Measurements from ENCODE around the gene MRRF.
"Not testable (repeated sequence)": the region's sequence is repeated elsewhere in the genome, so short reads cannot be mapped to it uniquely, and the experiment has no call there.

MRRF gene

DNA sequence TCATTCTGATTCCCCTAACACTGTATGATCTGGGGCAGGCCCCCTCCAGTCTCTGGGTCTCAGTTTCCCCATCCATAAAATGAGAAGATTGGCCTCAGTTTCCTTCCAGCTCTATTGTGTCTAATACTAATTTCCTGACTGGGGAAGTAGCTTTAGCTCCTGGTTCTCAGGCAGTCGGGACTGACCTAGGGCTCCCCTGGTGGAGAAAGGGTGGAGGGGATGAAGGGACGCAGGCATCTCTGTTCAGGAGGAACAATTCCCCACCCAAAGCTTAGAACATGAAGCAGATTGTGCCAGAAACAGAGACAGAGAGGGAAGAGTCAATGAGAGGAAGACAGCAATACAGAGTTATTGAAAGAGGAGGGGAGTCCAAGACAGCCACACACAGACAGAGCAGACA lies 91.9 kb downstream of the MRRF start:
- no peak overlapping the region for H3K9ac ChIP-seq (ENCODE audit: low read depth, low read length)
- no peaks in the 10 kb centered on the region for H3K36me3 ChIP-seq (ENCODE audit: insufficient read depth, low read length)

DNA sequence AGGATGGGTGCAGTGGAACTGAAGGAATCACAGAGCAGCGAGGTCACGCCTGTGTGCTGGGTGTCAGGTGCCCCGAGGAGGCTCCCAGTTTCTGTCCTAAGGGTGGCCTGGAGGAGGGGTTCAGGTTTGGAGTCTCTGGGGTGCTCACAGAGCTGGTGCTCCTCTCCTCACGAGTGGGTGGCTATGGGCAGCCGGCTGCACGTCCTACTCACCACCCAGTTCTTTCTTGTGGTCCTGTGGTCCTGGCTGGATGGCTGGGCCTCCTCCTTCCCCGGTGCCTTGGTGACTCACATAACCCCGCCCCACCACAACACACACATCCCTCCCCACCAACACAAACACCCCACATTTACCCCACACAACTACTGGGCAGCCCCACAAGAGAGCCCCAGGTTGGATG lies 96.2 kb downstream of the MRRF start:
- H3K4me1 ChIP-seq (ENCODE audit: insufficient read depth, low read length): no peaks in the 10 kb centered on the region
- H3K9me3 ChIP-seq (ENCODE audit: control insufficient read depth, insufficient read depth, low read length): no peaks in the 10 kb centered on the region
- H3K36me3 ChIP-seq (ENCODE audit: insufficient read depth, low read length): no peaks in the 10 kb centered on the region
- no peak overlapping the region for H3K9ac ChIP-seq (ENCODE audit: low read depth, low read length)

More for the DNA sequence above, 91.9 kb downstream of the MRRF start:
- H3K9me3 ChIP-seq (ENCODE audit: control insufficient read depth, insufficient read depth, low read length): no peaks in the 10 kb centered on the region
- no peaks in the 10 kb centered on the region for H3K4me1 ChIP-seq (ENCODE audit: insufficient read depth, low read length)

DNA sequence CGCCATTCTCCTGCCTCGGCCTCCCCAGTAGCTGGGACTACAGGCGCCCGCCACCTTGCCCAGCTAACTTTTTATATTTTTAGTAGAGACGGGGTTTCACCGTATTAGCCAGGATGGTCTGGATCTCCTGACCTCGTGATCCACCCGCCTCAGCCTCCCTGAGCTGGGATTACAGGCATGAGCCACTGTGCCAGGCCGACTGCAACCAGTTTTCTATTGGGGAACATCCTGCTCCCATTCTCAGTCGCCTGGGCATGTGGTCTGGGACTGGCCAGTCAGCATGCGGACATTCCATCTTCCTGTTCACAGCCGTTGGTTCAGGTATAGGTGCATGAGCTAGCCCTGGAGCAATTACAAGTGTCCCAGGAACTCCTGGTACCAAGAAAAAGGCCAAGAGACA lies 98.4 kb downstream of the MRRF start:
- not testable (repeated sequence) for H3K9me3 ChIP-seq (ENCODE audit: control insufficient read depth, insufficient read depth, low read length); H3K9ac ChIP-seq (ENCODE audit: low read depth, low read length); H3K36me3 ChIP-seq (ENCODE audit: insufficient read depth, low read length); H3K4me1 ChIP-seq (ENCODE audit: insufficient read depth, low read length)

DNA sequence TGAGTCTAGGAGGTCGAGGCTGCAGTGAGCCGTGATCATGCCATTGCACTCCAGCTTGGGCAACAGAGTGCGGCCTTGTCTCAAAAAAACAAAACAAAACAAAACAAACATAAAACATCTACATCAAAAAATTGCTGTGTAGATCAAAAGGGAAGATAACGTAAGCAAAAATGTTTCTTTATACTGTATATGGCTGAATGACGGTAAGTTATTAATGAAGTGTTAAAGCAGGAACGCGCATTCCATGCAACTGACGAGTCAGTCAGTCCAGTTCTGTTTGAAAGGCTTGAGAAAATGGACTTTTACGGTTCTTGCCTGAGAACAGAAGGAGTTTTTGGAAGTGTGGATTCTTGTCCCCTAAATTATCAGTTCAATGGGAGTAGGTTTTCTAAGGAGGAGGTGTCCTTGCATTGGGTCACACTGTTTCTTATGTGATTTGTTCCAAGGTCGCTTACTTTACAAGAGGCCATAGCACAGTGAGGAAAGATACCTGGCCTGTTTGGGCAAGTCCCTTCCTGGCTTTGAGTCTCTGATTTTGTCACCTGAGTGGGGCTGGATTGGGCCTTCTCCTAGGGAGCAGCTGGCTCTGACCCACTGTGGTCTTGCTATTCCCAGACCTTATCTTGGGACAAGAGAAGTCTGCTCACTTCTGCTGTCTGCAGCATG lies 99.6 kb downstream of the MRRF start:
- Histone ChIP-seq H3K4me1 (ENCODE audit: insufficient read depth, low read length) (no peaks in the 10 kb centered on the region), H3K9me3 (ENCODE audit: control insufficient read depth, insufficient read depth, low read length) (no peaks in the 10 kb centered on the region), H3K36me3 (ENCODE audit: insufficient read depth, low read length) (no peaks in the 10 kb centered on the region), H3K9ac (ENCODE audit: low read depth, low read length) (no peak overlapping the region)

DNA sequence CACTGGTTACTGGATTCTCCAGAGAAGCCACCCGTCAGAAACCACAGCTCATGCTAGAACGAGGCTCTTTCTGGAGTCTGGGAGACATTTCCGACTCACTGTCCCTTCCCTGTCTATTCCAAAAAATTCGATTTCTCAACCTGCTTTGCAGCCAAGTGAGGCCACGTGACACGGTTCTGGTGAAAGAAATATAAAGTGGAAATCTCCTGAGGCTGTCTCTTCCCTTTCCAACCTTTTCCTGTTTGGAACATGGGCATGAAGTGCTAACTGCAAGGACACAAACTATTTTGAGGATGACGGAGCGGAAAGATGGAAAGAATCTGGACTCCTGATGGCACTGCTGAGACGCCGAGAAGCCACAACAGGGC lies 100.1 kb downstream of the MRRF start:
- no peaks in the 10 kb centered on the region for H3K36me3 ChIP-seq (ENCODE audit: insufficient read depth, low read length)
- no peaks in the 10 kb centered on the region for H3K4me1 ChIP-seq (ENCODE audit: insufficient read depth, low read length)
- no peak overlapping the region for H3K9ac ChIP-seq (ENCODE audit: low read depth, low read length)
- no peaks in the 10 kb centered on the region for H3K9me3 ChIP-seq (ENCODE audit: control insufficient read depth, insufficient read depth, low read length)

DNA sequence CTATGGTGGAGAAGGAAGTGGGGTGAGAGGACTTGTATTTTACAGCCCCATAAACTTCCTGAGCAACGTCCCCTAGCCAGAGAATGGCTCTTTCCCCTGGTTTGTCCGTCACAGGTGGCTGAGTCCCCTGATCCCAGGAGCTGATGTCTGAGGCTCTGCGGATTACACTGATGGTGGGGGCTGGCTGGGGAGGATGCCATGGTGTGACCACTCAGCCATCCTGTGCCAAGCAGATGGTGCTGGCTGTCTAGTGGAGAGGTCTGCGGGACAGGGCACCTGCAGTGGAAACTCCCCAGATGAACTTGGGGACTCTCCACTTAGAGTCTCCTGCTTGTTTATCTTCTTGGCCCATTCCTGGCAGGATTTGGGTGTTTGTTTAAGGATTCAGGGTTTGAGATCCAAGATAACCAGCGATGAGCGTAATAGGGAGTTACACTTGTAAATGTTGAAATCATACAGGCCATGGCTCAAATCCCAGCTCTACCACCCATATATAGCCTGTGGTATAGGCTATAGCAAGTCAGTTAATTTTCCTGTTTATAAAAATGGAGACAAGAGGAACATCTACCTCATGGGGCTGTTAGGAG lies 101.5 kb downstream of the MRRF start:
- Histone ChIP-seq H3K9ac (ENCODE audit: low read depth, low read length) (no peak overlapping the region), H3K36me3 (ENCODE audit: insufficient read depth, low read length) (no peaks in the 10 kb centered on the region), H3K4me1 (ENCODE audit: insufficient read depth, low read length) (no peaks in the 10 kb centered on the region), H3K9me3 (ENCODE audit: control insufficient read depth, insufficient read depth, low read length) (no peaks in the 10 kb centered on the region)

DNA sequence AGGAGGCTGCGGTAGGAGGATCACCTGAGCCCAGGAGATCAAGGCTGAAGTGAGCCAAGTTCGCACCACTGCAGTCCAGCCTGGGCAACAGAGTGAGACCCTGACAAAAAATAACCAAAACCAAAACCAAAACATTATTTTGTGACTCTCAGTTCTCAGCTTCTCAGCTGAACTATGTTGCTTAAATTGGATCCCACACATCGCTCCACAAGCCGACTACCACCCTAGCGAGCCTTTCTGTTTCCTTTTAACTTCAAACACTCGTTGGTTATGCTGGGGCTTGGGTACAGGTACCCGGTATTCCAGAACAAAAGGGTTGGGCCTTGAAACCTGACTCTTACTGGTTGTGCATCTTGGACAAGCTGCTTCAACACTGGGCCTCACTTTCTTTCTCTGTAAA lies 102.4 kb downstream of the MRRF start:
- H3K4me1 ChIP-seq (ENCODE audit: insufficient read depth, low read length): no peaks in the 10 kb centered on the region
- H3K9ac ChIP-seq (ENCODE audit: low read depth, low read length): no peak overlapping the region
- no peaks in the 10 kb centered on the region for H3K36me3 ChIP-seq (ENCODE audit: insufficient read depth, low read length)
- no peaks in the 10 kb centered on the region for H3K9me3 ChIP-seq (ENCODE audit: control insufficient read depth, insufficient read depth, low read length)

DNA sequence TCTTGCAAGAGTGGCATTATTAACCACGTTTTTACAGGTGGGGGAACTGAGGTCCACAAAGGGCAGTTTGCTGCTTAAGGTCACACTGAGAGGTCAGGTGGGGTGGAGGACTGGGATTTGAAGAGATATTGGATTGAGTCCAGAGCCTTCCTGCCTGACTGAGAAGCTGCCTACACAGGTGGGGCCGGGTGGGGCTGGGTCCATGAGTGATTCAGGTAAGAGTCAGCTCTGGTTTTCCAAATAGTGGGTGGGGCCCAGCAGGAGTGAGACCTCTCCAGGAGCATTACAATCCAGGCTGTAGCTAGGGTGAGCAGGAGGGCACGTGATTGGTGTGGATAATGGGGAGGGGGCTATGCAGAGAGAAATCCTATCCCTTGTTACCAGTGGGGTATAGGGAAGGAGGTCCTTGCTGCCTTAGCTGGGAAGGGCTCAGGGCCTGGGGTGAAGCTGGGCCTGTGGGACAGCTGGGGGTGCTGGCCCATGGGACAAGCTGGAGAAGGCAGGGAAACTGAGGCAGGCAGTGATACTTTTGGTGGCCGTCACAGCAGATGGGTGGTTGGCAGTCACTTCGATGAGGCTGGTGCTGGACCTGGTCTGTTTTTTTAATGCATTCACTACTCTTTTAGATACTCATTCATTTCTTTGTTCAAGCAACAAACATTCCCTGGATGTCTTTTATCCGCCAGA lies 103.2 kb downstream of the MRRF start:
- Histone ChIP-seq H3K4me1 (ENCODE audit: insufficient read depth, low read length) (peaks cover 5% of the 10 kb centered on the region; the same call in 1 of the 2 replicates), H3K9me3 (ENCODE audit: control insufficient read depth, insufficient read depth, low read length) (no peaks in the 10 kb centered on the region)

DNA sequence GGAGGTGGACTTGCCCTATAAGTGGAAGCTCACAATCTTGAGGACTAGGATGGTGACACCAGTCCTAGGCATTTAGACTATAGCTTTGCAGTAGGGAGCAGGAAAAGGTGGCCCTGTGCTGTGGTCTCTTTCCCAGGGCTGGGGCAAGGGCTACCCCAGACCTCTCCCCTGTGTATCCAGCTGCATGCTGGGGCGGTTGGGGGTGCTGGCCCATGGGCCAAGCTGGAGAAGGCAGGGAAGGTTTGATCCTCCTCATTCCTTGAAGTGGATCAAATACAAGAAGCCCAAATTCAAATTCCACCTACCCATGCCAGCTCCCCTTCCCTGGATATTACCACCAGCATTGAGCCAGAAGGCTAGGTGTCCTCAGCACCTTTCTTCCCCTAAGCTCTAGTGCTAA lies 104.0 kb downstream of the MRRF start:
- Histone ChIP-seq H3K9ac (ENCODE audit: low read depth, low read length) (no peak overlapping the region), H3K4me1 (ENCODE audit: insufficient read depth, low read length) (peaks cover 5% of the 10 kb centered on the region; the same call in 1 of the 2 replicates), H3K9me3 (ENCODE audit: control insufficient read depth, insufficient read depth, low read length) (no peaks in the 10 kb centered on the region), H3K36me3 (ENCODE audit: insufficient read depth, low read length) (no peaks in the 10 kb centered on the region)

More for the DNA sequence above, 103.2 kb downstream of the MRRF start:
- Histone ChIP-seq H3K9ac (ENCODE audit: low read depth, low read length) (no peak overlapping the region), H3K36me3 (ENCODE audit: insufficient read depth, low read length) (no peaks in the 10 kb centered on the region)

DNA sequence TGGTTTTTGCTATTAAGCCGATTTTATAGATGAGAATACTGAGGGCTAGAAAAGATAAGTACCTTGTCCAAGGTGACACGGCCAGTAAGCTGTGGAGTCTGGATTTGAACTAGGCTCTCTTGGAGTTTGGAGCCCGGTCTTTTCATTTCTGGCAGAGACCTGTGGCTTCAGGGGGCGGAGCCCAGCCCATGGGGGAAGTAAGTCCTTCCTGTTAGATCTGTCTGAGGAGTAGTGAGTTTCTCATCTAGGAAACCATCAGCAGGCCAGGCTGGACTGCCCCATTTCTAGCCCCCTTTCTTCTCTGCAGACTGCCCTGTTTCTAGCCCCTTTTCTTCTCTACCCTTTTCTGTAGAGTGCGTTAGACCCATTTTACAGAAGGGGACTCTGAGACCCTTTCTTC lies 105.6 kb downstream of the MRRF start:
- no peaks in the 10 kb centered on the region for H3K36me3 ChIP-seq (ENCODE audit: insufficient read depth, low read length)
- peak overlapping the region; percentile 44; the same call in 1 of the 2 replicates for H3K9ac ChIP-seq (ENCODE audit: low read depth, low read length)
- no peaks in the 10 kb centered on the region for H3K9me3 ChIP-seq (ENCODE audit: control insufficient read depth, insufficient read depth, low read length)
- peaks cover 14% of the 10 kb centered on the region for H3K4me1 ChIP-seq (ENCODE audit: insufficient read depth, low read length)

DNA sequence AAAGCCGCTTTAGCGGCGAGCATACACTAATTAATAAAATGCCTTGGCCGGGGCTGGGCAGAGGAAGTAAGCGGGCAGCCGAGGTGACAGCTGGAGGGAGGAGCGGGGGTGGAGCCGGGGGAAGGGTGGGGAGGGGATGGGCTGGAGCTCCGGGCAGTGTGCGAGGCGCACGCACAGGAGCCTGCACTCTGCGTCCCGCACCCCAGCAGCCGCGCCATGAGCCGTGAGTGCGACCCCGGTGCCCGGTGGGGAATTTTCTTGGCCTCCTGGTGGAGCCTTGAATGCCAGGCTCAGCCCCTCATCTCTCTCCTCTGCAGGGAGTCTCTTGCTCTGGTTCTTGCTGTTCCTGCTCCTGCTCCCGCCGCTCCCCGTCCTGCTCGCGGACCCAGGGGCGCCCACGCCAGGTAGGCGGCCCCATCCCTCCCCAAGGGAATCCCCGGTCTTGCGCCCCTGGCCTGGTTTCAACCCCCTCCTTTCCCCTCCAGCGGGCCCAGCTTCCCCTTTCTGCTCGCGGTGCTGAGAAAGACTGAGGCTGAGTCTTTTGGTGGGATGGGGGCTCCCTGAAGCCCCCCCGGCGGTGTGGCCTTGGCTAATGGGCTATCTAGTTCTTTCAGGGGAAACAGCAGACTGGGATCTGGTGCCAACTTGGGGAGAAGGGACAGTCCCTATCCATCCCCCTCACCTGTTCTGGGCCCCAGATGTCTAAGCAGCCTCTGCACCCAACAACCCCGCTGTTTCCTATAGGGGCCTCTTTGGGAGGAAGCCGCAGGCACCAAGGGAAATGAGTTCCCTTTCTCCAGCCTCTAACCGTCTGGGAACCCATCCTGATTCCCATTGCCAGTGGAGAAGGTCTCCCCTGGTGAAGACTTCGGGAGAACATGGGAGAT lies 106.4 kb downstream of the MRRF start, which contains the start of gene PTGS1:
TSS of gene PTGS1 (plus strand) at position 156 of the 887 bp plus-strand sequence. CDS start at position 217, 61 bp downstream.
- Histone ChIP-seq H3K36me3 (ENCODE audit: insufficient read depth, low read length) (no peaks in the 10 kb centered on the region), H3K4me1 (ENCODE audit: insufficient read depth, low read length) (peaks cover 22% of the 10 kb centered on the region), H3K9ac (ENCODE audit: low read depth, low read length) (peak within 1 kb of the TSS; percentile 64; the same call in 1 of the 2 replicates), H3K9me3 (ENCODE audit: control insufficient read depth, insufficient read depth, low read length) (no peaks in the 10 kb centered on the region)

DNA sequence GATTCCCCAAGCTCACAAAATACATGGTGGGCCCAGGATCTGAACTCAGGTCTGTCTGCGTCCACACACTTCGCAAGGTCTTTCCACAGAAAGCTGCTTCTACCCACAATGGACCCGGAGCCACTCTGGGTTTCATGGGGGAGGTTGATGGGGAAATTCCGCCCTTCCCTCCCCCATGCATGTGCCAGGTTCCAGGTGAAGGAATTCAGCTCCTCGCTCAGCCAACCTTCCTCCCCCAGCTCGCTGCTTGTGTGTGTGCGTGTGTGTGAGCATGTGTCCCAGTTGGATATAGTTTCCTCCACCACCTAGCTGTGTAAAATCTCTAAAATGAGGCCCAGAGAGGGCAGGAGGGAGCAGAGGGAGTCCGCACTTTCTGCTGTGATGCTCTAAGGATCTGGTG lies 107.2 kb downstream of the MRRF start:
- Histone ChIP-seq H3K36me3 (ENCODE audit: insufficient read depth, low read length) (no peaks in the 10 kb centered on the region), H3K9ac (ENCODE audit: low read depth, low read length) (peak overlapping the region; percentile 64; the same call in 1 of the 2 replicates), H3K9me3 (ENCODE audit: control insufficient read depth, insufficient read depth, low read length) (no peaks in the 10 kb centered on the region), H3K4me1 (ENCODE audit: insufficient read depth, low read length) (peaks cover 28% of the 10 kb centered on the region)

DNA sequence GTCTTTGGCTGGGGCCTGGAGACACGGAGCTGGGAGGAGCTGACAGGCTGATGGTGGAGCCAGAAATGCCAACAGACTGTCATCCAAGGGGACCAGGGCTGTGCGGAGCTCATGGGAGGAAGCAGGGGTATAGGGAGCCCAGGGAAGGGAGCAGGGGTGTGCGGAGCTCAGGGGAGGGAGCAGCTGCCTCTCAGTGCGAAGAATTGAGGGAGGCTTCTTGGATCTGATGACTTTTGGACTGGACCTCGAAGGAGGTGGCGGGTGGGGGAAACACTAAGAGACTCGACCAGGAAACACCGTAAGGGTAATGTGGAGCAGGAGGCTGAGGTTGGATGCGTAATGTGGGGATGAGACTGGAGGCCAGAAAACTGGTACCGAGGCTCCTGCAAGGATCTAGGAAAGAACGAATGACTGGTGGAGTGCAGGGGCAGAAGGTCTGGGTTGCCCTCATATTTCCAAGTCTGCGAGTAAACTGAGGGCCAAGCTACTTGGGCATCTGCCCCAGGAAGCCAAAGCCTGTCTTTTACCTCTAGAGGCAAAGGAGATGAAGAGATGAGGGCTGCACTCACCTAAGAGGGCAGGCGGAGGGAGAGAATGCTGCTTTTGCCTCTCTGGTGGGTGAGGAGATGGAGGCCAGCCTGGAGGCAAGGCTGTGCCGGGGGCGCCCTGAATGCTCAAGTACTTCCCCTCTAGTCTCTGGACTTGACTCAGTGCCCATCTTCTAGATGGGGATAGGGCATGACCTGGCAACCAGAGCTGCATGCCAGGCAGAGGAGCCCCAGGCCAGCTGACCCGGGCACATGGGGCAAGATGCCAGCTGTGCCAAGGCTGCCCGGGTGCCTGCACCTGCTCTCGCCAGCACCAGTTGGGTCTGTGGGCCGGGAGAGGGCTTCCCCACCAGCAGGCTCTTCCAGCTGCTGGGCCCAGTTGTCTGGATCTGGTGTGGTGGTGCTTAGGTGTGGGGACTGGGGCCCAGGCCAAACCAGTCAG lies 108.5 kb downstream of the MRRF start:
- H3K36me3 ChIP-seq (ENCODE audit: insufficient read depth, low read length): no peaks in the 10 kb centered on the region
- no peaks in the 10 kb centered on the region for H3K9me3 ChIP-seq (ENCODE audit: control insufficient read depth, insufficient read depth, low read length)
- H3K4me1 ChIP-seq (ENCODE audit: insufficient read depth, low read length): peaks cover 28% of the 10 kb centered on the region
- no peak overlapping the region for H3K9ac ChIP-seq (ENCODE audit: low read depth, low read length)
